ENCODE data around the gene NPSR1.
"Not testable (repeated sequence)": the region's sequence is repeated elsewhere in the genome, so short reads cannot be mapped to it uniquely, and the experiment has no call there.

NPSR1 gene

DNA sequence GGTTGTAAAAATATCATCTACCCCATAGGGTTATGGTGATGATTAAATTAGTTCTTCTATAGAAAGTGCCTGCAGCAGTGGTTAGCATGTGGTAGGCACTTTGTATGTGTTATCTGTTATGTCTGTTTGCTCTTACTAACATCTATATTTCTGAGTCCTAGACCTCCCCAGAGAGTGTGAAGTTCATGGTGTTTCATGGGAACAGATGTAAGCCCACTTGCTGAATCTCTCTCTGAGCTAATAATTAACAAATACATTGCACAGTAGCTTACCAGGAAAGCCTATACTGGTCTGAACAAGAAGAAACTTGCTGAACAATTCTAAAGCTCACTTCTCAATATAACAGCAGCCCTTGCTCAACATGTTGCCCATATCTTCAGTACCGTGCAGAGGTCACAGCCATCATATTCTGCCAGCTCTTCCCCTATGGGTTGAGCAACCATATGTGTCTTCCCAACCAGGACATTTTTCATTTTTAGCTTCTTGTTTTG is 100.1 kb downstream of the NPSR1 start:
- no peak for DNase-seq (ENCODE audit: low read depth)

DNA sequence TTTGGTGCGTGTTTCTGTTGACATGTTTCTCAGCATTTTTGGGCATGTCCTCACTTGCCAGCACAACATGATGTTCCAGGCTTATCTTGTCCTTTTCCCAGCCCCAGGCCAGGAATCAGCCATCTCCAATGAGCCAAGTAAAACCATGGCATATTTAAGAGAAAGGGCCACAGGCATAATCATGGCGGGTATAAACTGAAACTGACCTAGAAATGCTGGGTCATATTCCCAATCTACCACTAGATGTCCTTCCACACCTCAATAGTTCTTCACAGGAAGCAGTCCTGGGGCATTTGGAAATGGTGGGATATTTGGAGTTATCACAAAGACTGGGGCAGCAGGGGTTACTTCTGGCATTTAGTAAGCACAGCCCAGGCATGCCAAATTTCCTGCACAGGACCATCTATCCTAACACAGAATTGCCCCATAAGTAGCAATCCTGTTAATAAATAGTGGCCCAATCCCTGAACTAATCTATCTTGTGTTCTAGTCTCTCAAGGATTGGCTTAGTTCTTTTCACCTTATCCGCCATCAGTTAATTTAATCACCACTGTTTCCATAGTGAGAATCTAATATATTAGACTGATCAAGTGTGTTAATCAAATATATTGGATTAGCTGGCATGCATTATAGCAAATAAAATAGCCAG is 101.6 kb downstream of the NPSR1 start:
- DNase-seq (ENCODE audit: low read depth): no peak

DNA sequence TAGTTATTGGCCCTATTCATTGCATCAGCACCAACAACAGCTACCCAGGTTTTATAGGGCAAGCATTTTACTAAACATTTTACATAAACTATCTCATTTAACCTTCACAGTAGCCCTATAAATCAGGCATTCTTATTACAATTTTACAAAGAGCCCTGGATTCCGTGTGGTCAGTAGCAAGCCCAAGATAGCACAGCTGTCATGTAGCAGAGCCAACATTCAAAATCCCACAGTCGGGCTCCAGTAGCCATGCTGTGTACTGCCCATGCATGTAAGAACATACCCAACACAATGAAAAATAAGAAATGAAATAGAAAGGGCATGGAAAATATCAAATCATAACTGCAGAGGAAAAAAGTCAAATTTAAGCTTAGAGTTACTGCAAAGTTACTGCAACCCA is 102.3 kb downstream of the NPSR1 start:
- no peak for DNase-seq (ENCODE audit: low read depth)

DNA sequence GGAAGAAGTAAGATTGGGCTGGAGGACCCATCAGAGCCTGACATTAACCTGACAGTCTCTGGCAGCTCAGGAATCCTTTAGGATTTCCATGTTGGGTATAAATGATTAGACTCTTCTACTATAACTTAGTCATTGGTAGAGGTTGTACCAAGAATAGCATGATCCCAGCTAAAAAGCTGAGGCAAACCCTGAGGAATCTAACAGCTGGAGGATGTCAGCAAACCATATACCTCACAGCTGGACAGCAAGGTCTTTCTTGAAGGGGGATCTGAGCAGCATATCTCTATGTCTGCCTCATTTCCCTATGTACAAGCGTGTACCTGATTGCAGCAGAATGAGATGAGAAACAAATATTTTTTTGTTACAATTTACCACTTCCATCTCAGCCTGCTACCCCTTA is 103.2 kb downstream of the NPSR1 start:
- DNase-seq (ENCODE audit: low read depth): no peak

DNA sequence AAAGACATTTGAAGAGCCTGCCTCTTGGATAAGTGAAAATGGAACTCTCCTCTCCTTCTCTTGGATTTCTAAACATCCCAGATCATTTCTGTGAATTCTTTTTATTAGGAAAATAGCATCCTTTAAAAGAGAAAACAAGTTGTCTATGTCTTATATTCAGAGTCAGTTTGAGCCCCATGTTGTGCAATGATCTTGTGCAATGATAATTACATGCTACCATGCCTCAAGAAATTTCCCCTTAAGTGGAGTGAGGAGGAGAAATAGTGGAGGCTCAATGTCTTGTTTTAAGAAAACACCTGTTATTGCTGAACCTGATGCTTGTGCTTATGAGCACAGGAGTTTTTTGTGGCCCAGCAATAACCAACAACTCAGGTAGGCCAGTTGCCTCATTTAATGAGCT is 103.6 kb downstream of the NPSR1 start:
- DNase-seq (ENCODE audit: low read depth): no peak

DNA sequence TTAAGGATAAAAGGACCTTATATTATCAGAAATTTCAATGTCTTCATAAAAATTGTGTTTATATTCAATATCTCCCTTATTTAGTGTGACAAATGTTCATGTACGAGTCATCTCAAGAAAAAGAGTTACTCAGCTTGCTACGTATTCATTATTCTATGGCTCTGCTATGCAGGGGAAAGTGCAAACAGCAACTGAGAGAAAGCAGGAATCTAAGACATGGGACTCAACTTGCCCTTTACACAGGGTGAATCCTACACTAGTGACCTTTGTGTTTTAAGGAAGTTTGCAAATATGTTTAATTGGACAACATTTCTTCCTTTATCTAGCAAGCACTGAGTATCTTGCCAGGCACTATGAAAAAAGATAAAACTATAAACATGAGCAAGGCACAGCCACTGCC is 104.7 kb downstream of the NPSR1 start:
- no peak for DNase-seq (ENCODE audit: low read depth)

DNA sequence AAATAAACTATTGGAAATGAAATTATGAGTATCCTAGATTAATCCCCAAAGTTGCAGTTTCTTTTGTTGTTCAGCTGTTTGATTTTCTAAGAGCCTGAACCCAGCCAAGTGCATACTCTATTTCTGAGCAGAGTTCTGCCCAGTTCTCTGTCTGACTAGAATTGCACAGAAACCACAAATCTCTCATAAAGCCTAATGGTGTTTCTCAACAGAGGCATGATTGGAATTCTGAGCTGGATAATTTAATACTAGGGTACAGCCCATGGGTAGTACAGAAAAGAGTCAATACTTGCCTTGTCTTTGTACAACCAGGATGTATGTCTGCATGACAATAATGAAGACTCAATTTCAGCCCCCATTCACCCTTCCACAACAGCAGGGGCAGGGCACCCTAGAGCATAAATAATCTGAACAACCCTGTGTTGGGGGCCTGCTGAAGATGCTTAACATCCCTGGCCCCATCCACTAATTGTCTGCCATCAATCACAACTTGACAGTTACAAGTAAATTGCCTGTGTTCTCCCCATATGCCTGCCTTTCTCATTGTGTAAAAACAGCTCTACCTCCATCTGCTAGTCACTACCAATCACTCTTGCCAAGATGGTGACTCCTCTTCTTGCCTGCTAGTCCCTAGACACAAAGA is 114.4 kb downstream of the NPSR1 start:
- no peak for DNase-seq (ENCODE audit: low read depth)

DNA sequence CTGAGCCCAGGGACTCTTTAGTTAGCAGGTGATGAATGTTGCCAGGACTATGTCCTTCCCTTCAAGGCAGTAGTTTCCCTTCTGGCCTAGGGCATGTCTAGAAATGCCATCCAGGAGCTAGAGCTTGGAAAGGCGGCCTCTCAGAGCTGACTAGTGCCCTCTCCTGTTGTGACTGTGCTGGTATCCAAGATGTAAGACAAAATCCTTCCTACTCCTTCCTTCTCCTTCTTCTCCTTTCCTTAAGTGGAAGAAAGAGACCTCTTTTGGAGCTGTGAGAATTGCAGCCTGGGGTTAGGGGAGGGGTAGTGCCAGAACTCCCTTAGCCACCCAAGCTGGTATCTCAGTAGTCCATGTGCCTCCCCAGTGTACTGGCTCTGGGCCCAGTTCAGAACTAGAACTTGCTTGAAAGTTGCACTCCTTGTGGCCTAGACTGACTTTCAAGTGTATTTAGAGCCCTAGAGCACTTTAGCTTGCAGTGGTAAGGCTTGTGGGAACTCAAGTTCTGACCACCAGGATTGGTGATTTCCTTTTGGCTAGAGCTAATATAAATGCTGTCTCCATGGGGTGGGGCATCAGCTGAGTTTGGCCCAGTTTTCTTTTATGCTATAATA is 118.8 kb downstream of the NPSR1 start:
- no peak for DNase-seq (ENCODE audit: low read depth)

DNA sequence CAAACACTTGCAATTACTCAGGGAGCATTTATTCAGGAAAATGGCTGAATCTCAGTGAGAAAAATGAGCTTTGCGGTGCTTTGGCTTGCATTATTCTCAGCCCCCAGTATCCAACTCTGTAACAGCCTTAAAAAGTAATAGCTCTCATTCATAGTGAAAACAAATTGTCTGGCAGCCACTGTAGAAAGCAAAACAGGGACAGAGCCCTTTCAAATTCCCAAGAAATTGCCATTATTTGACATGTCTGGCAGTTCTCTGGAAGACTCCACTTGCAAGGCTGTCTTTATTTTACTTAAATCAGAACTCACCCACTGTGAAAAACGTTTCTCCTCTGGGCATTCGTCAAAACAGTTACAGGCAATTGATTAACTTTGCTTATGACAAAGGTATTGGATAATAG is 122.5 kb downstream of the NPSR1 start:
- no peak for DNase-seq (ENCODE audit: low read depth)

DNA sequence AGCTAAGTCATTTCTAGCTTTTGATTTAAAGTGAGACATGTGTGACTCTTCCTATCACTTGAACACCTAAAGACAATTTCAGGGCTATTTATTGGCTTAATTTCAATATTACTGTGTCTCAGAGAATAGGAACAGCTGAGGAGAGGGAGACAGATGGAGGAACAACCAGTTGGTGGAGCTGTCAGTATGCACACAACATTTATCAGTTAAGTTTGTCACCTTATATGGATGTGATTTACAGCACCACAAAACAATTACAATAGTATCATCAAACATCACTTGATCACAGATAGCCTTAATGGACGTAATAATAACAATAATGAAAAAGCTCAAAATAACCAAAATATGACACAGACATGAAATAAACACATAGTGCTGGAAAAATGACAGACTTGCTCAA is 129.6 kb downstream of the NPSR1 start:
- no peak for DNase-seq (ENCODE audit: low read depth)

DNA sequence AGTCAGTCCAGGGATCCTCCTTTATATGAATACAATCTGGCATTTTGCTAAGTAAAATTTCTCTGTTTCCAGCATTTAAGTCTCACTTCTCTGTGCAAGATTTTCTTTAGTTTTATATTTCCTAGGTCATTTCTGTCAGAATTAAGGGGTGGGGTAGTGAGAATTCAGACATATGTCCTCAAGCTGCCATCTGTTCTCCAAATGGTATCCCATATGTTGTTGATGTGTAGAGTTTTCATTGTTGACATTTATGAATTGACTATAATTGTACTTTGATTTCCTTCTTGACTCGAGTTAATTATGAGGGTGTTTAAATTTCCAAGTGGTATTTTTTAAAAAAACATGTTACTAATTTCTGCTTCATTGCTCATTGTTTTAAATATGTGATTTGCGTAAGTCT is 148.8 kb downstream of the NPSR1 start:
- no peak for DNase-seq (ENCODE audit: low read depth)

DNA sequence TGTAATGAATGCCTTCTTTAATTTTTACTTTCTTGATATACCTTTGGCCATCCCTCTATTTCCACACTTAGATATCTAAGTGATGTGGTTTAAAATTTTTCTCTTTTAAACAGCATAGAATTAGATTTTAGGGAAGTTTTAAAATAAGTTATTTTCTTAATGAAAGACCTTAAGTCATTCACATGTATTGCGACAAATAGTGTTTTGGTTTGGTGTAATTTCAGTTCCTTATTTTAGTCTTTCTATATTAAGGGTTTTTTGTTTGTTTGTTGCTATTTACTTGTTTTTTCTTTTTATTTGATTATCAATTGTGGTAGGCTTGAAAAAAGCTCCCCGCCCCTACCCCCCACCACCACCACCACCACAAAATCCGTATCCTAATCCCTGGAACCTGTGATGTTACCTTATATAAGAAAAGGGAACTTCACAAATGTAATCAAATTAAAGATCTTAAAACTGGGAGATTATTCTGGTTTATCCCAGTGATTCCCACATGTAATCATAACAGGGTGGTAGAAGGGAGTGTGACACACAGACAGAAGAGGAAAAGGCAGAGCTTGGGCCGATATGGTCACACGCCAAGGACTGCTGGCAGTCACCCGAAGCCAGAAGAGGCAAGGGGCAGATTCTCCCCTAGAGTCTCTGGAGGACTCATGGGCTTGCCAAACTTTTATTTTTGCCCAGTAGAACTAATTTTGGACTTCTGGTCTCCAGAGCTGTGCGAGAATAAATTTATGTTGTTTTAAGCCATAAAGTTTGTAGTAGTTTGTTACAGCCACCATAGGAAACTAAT is 149.7 kb downstream of the NPSR1 start:
- DNase-seq (ENCODE audit: low read depth): no peak

DNA sequence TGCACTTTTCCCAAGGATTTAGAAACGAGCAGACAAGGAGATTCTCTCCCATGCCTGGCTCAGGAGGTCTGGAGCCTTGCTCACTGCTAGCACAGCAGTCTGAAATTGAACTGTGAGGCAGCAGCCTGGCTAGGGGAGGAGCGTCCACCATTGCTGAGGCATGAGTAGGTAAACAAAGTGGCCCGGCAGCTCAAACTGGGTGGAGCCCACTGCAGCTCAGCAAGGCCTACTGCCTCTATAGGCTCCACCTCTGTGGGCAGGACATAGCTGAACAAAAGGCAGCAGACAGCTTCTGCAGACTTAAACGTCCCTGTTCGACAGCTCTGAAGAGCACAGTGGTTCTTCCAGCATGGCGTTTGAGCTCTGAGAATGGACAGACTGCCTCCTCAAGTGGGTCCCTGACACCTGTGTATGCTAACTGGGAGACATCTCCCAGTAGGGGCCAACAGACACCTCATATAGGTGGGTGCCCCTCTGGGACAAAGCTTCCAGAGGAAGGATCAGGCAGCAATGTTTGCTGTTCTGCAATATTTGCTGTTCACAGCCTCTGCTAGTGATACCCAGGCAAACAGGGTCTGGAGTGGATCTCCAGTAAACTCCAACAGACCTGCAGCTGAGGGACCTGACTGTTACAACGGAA is 156.3 kb downstream of the NPSR1 start:
- not testable (repeated sequence) for DNase-seq (ENCODE audit: low read depth)

DNA sequence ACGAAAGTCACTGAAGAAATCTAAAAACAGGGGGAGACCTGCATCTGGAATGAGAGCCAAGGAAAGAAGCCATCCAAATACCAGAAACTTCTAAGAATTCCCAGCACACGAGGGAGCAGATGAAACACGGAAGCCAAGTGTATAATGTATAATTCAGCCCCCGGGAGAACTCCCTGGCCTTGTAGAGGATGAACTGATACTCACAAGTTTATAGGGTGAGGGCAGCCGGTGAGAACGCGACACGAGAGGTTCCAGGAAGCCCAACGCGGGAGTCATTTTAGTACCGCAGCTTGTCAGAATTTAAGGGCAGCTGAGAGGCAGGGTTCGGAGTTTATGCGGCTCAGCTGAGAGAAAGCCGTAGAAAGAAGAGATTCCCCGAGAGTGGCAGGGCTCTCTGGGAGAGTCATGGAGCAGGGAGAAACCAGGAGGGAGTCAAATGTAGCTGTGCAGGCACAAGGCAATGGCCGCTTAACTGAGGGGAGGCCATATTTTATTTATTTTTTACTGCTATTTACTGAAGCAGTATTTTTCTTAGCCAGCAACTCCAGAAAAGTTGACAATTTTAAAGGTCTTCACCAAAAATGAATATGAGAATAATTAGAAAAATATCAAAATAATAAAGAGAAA is 164.0 kb downstream of the NPSR1 start:
- no peak for DNase-seq (ENCODE audit: low read depth)

DNA sequence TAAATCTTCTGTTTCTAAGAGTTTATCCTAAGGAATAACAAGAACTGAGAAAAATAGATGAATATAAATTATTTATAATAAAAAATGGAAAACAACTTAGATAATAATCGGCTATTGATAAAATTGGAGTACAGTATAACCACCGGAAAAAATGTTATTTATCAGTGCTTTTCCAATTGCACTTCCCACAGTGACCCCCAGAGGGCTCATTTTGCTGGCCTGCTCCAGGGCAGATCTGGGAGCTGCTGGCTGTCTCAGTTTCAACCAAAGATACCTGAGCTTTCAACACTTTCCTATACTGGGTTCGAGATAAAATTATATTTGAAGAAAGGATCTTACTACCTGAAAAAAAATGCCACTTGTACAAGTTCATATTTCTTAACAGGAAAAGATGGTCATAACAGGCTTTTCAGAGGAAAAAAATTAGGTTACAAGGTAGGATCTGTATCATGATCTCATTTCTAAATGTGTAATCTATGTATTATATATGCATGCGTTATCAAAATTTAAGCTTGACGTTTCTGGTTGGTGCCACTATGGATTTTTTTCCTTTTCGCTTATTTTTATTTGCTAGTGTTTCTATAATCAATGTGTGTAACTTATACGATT is 165.7 kb downstream of the NPSR1 start:
- peak; percentile 30 for DNase-seq (ENCODE audit: low read depth)

DNA sequence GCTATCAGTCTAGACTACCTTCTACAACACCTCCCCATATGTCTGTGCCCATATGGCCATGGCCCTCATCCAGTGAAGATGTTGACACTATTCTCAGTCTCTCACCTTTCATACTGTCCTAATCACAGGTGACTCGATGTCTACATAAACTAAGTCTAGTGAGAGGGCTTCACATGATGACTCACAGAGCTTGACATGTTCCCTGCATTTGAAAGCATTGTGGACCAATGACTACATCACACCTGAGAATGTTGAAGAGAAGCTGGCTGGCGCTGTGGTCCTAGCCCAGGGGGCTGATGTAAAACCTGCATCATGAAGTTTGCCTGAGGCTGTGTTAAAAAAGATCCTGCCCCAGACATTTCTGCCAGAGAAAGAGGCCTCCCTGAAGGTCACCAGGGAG is 167.2 kb downstream of the NPSR1 start:
- DNase-seq (ENCODE audit: low read depth): no peak

DNA sequence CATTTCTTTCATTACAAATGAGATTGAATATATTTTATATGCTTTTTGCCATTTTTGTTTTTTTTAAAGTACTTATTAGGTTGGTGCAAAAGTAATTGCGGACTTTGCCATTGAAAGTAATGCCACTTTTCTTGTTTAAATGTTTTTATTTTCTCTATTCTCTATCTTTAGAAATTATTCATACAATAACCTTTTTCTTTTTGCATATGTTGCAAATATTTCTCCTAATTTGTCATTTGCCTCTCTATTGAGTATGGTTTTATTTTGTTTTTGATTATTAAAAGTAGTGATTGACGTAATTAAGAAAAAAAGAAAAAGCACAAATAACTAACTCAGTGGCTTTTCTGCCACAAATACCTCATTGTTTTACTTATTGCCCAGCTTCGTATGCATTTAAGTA is 172.4 kb downstream of the NPSR1 start:
- DNase-seq (ENCODE audit: low read depth): no peak

DNA sequence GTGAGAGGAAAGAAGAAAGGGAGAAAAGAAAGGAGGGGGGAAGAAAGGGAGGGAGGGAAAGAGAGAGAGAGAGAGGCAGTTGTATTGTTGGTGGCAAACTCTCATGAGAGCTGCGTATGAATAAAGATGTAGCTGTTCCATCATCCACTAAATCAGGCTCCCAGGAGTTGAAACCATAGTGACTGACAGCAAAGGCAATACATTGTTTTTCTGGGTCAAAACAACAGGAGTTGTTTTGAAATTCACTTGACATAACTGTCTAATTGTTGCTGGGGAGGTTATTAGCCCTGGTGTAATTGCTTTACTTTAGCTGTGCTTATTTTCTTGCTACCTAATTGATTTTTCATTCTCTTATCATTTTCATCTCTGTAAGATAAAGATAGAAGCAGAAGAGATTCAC is 173.4 kb downstream of the NPSR1 start:
- no peak for DNase-seq (ENCODE audit: low read depth)

DNA sequence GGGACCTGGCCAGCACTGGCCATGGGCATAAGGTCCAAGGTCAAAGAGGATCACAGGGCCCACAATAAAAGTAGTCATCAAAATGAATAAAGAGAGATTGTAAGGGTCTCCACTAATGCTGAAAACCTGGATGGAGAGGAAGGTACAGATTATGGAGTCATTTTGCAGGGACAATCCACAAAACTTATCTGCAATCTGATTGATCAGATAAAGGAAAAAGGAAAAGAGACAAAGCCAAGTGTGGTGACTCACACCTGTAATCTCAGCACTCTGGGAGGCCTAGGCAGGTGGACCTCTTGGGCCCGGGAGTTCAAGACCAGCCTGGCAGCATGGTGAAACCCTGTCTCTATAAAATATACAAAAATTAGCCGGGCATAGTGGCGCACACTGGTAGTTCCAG is 174.0 kb downstream of the NPSR1 start:
- DNase-seq (ENCODE audit: low read depth): no peak

DNA sequence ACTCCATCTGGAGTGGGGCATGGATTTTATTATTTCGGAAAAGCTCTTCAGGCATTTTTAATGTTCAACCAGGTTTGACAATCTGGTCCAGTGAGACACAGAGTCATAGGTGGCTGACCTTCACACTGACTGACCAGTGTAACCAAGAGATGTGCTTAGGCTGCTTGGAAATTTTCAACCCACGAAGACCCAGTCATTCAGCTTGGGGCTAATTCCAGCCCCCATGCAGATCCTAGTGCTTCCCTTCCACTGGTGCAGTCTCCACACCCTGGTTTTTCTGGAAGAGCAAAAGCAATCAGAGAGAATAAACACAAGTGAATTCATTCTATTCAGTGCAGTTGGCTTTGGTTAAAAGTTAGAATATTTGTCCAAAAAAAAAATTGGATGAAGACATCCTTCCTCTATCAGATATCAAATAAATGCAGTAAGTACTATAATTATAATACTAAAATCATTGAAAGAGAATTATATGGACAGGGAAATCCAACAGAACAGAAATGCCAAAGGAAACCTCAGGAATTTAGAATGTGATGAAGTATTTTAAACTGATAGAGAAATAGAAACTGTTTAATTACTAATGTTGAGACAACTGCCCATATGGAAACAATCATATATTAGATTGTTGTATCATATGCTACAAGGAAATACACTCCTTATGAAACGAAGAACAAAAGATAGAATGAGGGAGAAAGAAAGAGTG is 178.0 kb downstream of the NPSR1 start:
- no peak for DNase-seq (ENCODE audit: low read depth)

DNA sequence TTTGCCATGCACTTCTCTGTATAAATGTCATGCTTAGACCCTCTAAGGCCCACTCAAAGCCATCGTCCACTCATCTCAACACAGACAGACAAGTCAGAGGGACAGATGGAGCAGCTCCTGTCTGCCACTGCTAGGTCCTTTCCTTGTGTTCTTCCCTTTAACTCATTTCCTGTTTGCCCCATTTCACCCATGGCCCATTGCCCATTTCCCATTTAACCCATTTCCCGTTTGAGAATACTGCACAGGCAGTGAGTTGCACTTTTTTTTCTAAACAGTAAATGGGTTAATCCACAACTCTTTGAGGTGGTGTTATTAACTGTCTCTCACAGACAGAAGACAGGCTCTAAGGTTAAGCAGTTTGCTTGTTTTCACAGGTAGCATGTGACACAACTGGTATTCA is 179.3 kb downstream of the NPSR1 start:
- no peak for DNase-seq (ENCODE audit: low read depth)
